ENCODE measurements around the gene RYR3.

The RYR3 gene

DNA sequence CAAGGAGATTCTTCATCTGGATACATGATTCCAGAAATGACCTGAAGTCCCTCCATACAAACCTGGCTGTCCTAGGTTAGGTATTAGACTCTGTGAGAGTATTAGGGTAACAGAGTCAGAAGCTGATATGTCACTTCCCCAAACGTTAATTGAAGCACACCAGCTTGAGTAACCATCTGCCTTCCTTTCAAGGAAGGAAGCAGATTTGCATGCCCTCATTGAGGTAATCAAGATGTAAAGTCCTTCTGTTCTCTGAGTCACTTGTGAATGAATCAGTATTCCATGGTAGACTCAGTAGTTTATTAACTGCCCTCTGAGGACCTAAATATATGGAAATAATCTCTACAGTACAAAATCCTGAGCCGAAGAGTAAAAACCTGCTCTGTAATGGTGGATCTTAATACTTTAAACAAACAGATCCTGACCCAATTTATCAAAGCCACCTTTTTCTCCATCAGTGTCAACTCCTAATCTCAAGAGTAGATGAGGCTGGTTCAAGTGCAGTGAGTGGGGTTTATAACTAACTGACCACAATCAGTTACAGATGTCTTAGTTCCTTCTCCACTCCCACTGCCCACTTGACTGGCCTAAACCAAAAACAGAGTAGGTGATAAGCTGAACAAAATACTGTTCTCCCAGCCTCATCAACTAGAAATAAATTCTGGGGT is 411.4 kb downstream of the RYR3 start:
- H3K4me1 ChIP-seq (ENCODE audit: control insufficient read depth, insufficient read depth, low read length): no peaks in the 10 kb centered on the region
- no peak overlapping the region for H3K27ac ChIP-seq (ENCODE audit: extremely low read depth, low read depth, low read length)
- H3K4me3 ChIP-seq (ENCODE audit: low read depth, low read length): no peak overlapping the region
- TF ChIP-seq ZBTB7A (tag by site-specific recombination; IDR thresholded peaks at IDR 0.05; ENCODE audit: low read depth): no peak
- TF ChIP-seq ZNF626 (tag by site-specific recombination; IDR thresholded peaks at IDR 0.05): no peak
- no peak for TF ChIP-seq ZBTB48 (tag by site-specific recombination; IDR thresholded peaks at IDR 0.05)
- TF ChIP-seq, protein P1, sequence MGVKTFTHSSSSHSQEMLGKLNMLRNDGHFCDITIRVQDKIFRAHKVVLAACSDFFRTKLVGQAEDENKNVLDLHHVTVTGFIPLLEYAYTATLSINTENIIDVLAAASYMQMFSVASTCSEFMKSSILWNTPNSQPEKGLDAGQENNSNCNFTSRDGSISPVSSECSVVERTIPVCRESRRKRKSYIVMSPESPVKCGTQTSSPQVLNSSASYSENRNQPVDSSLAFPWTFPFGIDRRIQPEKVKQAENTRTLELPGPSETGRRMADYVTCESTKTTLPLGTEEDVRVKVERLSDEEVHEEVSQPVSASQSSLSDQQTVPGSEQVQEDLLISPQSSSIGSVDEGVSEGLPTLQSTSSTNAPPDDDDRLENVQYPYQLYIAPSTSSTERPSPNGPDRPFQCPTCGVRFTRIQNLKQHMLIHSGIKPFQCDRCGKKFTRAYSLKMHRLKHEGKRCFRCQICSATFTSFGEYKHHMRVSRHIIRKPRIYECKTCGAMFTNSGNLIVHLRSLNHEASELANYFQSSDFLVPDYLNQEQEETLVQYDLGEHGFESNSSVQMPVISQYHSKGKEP (tag by site-specific recombination; IDR thresholded peaks at IDR 0.05): no peak
- no peak for TF ChIP-seq ELK4 (IDR thresholded peaks at IDR 0.05; ENCODE audit: borderline replicate concordance, low read depth, low read length)
- TF ChIP-seq BCL11B (tag by site-specific recombination; IDR thresholded peaks at IDR 0.05; ENCODE audit: low read depth): no peak
- no peak for TF ChIP-seq ZNF239 (tag by site-specific recombination; IDR thresholded peaks at IDR 0.05)
- no peak for TF ChIP-seq ZNF660 (tag by site-specific recombination; IDR thresholded peaks at IDR 0.05)
- no peak for TF ChIP-seq ZNF664 (tag by site-specific recombination; IDR thresholded peaks at IDR 0.05)
- no peak for TF ChIP-seq ZNF529 (tag by site-specific recombination; IDR thresholded peaks at IDR 0.05; ENCODE audit: insufficient replicate concordance)
- TF ChIP-seq KLF10 (tag by site-specific recombination; IDR thresholded peaks at IDR 0.05): no peak
- no peak for TF ChIP-seq ZNF366 (tag by site-specific recombination; conservative IDR thresholded peaks at IDR 0.05)
- no peak for TF ChIP-seq ZNF280C (tag by site-specific recombination; IDR thresholded peaks at IDR 0.05)
- TF ChIP-seq ZNF335 (tag by site-specific recombination; conservative IDR thresholded peaks at IDR 0.05): no peak
- TF ChIP-seq ZNF473 (tag by site-specific recombination; IDR thresholded peaks at IDR 0.05): no peak
- TF ChIP-seq ZNF146 (tag by site-specific recombination; IDR thresholded peaks at IDR 0.05): no peak
- no peak for TF ChIP-seq IKZF3 (tag by site-specific recombination; IDR thresholded peaks at IDR 0.05)
- TF ChIP-seq, protein P2, sequence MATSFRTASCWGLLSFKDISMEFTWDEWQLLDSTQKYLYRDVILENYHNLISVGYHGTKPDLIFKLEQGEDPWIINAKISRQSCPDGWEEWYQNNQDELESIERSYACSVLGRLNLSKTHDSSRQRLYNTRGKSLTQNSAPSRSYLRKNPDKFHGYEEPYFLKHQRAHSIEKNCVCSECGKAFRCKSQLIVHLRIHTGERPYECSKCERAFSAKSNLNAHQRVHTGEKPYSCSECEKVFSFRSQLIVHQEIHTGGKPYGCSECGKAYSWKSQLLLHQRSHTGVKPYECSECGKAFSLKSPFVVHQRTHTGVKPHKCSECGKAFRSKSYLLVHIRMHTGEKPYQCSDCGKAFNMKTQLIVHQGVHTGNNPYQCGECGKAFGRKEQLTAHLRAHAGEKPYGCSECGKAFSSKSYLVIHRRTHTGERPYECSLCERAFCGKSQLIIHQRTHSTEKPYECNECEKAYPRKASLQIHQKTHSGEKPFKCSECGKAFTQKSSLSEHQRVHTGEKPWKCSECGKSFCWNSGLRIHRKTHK (tag by site-specific recombination; IDR thresholded peaks at IDR 0.05): no peak
- CTCF ChIA-PET: interaction anchor here (1.0 to 1.6 kb wide), 3 partner anchors 8 to 21 kb away, joined by 4 to 5 read pairs (median 5); no protein-coding TSS in a partner anchor
- no peaks in the 10 kb centered on the region for H3K36me3 ChIP-seq (ENCODE audit: control insufficient read depth in 2 of 2, insufficient read depth in 1 of 2, low read length in 2 of 2)
- POLR2A ChIA-PET: interaction anchor here (0.7 kb wide), 1 partner anchor 216 kb away, joined by 4 read pairs; no protein-coding TSS in a partner anchor
- no peaks in the 10 kb centered on the region for H3K9me3 ChIP-seq (ENCODE audit: control insufficient read depth, insufficient read depth, low read depth, low read length)

- POLR2A ChIA-PET: no interaction called here
- H3K4me1 ChIP-seq (ENCODE audit: control insufficient read depth, insufficient read depth, low read length): no peaks in the 10 kb centered on the region
- H3K4me3 ChIP-seq (ENCODE audit: low read depth, low read length): no peak overlapping the region
- H3K27ac ChIP-seq (ENCODE audit: extremely low read depth, low read depth, low read length): no peak overlapping the region
- no peaks in the 10 kb centered on the region for H3K9me3 ChIP-seq (ENCODE audit: control insufficient read depth, insufficient read depth, low read depth, low read length)
- CTCF ChIA-PET: interaction anchor here (1.6 kb wide), 1 partner anchor 22 kb away, joined by 5 read pairs; no protein-coding TSS in a partner anchor
- no peaks in the 10 kb centered on the region for H3K36me3 ChIP-seq (ENCODE audit: control insufficient read depth in 2 of 2, insufficient read depth in 1 of 2, low read length in 2 of 2)
- no peak for TF ChIP-seq ZNF138 (tag by site-specific recombination; IDR thresholded peaks at IDR 0.05; ENCODE audit: borderline replicate concordance)
- TF ChIP-seq ZNF747 (tag by site-specific recombination; IDR thresholded peaks at IDR 0.05): no peak
- no peak for TF ChIP-seq ZNF623 (tag by site-specific recombination; IDR thresholded peaks at IDR 0.05)
- no peak for TF ChIP-seq ZNF169 (tag by site-specific recombination; IDR thresholded peaks at IDR 0.05)
- TF ChIP-seq ZNF133 (tag by site-specific recombination; IDR thresholded peaks at IDR 0.05): no peak
- no peak for TF ChIP-seq ZNF37A (tag by site-specific recombination; IDR thresholded peaks at IDR 0.05)
- no peak for TF ChIP-seq REST (tag by site-specific recombination; IDR thresholded peaks at IDR 0.05)
- TF ChIP-seq ZNF350 (tag by site-specific recombination; IDR thresholded peaks at IDR 0.05): no peak
- TF ChIP-seq ZNF558 (tag by site-specific recombination; IDR thresholded peaks at IDR 0.05): no peak
Measured at GRCh38 chr15:33722673-33723015, 411.9 kb downstream of the RYR3 start.

All from HEK293 (cell line).